OCI-LY7 (cell line): ENCODE measurements around the gene FARSB. TPM values are rescaled to one million over a fixed set of nuclear protein-coding genes. Genes with fewer than 3 reads are reported as not detected.

Source experiments
- BruUV-seq: library from RNA; stranded (reverse); fragments of 400-500 nt; replicated peaks from 2 replicates; lab custom pipeline; 2021; lab: Mats Ljungman, UMichigan
- CTCF ChIA-PET: fragments of 300-600 bp; sonication (Branson Sonifier 250); formaldehyde crosslinking; loops from one replicate; lab custom pipeline; 2022; ENCODE audit warnings: antibody characterized with exemption; ENCODE audit not compliant: unreplicated experiment; lab: Charles Lee
- POLR2A ChIA-PET: fragments of 300-600 bp; sonication (Branson Sonifier 250); formaldehyde crosslinking; loops from one replicate; lab custom pipeline; 2022; ENCODE audit warnings: antibody characterized with exemption; lab: Charles Lee
- DNase-seq: peaks from one replicate; pipeline ENCODE4 v3.0.0-alpha.2; 2015; ENCODE audit warnings: low spot score
- H2AFZ ChIP-seq: fragments of 200-600 bp; sonication (generic), shearing (Covaris generic); 2 replicates; pipeline ENCODE4 v1.6.1; 2014; ENCODE audit warnings: mild to moderate bottlenecking, antibody characterized with exemption, low read length, moderate library complexity
- H3K27ac ChIP-seq: fragments of 200-600 bp; sonication (generic); 2 replicates; pipeline ENCODE4 v1.5.1; 2014; ENCODE audit warnings: mixed run types, low read depth, mild to moderate bottlenecking, moderate library complexity, low read length, inconsistent platforms; ENCODE audit not compliant: poor library complexity, severe bottlenecking
- H3K36me3 ChIP-seq: fragments of 200-600 bp; sonication (generic); 2 replicates; pipeline ENCODE4 v1.6.1; 2014; ENCODE audit warnings: mild to moderate bottlenecking, antibody characterized with exemption, low read length, moderate library complexity, mixed read lengths; ENCODE audit not compliant: insufficient read depth
- H3K4me1 ChIP-seq: fragments of 200-600 bp; sonication (generic); 2 replicates; pipeline ENCODE4 v1.5.1; 2014; ENCODE audit warnings: mild to moderate bottlenecking, low read length; ENCODE audit not compliant: insufficient read depth, poor library complexity, severe bottlenecking
- H3K4me2 ChIP-seq: fragments of 200-600 bp; sonication (generic); 2 replicates; pipeline ENCODE4 v1.6.1; 2014; ENCODE audit warnings: mild to moderate bottlenecking, low read length
- H3K4me3 ChIP-seq: fragments of 200-600 bp; sonication (generic); 2 replicates; pipeline ENCODE4 v1.5.1; 2014; ENCODE audit warnings: mild to moderate bottlenecking, low read depth, low read length; ENCODE audit not compliant: poor library complexity, severe bottlenecking
- H3K79me2 ChIP-seq: fragments of 200-600 bp; sonication (generic); 2 replicates; pipeline ENCODE4 v1.6.1; 2016; ENCODE audit warnings: low read depth, mild to moderate bottlenecking, low read length, moderate library complexity, mixed read lengths; ENCODE audit not compliant: insufficient read depth
- H3K9me2 ChIP-seq: fragments of 200-600 bp; sonication (generic); 2 replicates; pipeline ENCODE4 v1.6.1; 2016; ENCODE audit warnings: mild to moderate bottlenecking, low read length, mixed read lengths; ENCODE audit not compliant: insufficient read depth
- H3K9me3 ChIP-seq: fragments of 200-600 bp; sonication (generic); 2 replicates; pipeline ENCODE4 v1.6.1; 2014; ENCODE audit warnings: mild to moderate bottlenecking, mixed run types, low read length, mixed read lengths
- H4K20me1 ChIP-seq: fragments of 200-600 bp; sonication (generic); 2 replicates; pipeline ENCODE4 v1.6.1; 2014; ENCODE audit warnings: mild to moderate bottlenecking, antibody characterized with exemption, low read length, moderate library complexity, mixed read lengths; ENCODE audit not compliant: insufficient read depth
- EZH2phosphoT487 ChIP-seq: fragments of 200-600 bp; sonication (generic); IDR thresholded peaks from 2 replicates; pipeline ENCODE4 v1.6.1; 2018; ENCODE audit warnings: low read depth, borderline replicate concordance, mild to moderate bottlenecking, mixed run types, antibody characterized with exemption, low read length, moderate library complexity, mixed read lengths
- intact Hi-C: fragments of 100-400 bp; cut with micrococcal nuclease; formaldehyde crosslinking; loops from one replicate; pipeline ENCODE4 v1.10.0; 2022; ENCODE audit not compliant: unreplicated experiment
- total RNA-seq, 2 experiments: library from RNA; depleted of rRNA in 1 of 2; stranded (reverse); fragments of >200 nt in 1 of 2; shearing (Covaris generic) in 1 of 2; gene quantifications; 2 replicates each; pipeline ENCODE4 v1.2.3, GENCODE V29; 2014 to 2022
- TF ChIP-seq, protein P1 (sequence below): fragments of 200-600 bp; sonication (generic); conservative IDR thresholded peaks from 2 replicates; pipeline ENCODE4 v1.5.1; 2014; ENCODE audit warnings: mild to moderate bottlenecking, antibody characterized with exemption, low read length, moderate library complexity, mixed read lengths

The FARSB gene
- total RNA-seq, 2 experiments from 2014 or later, result 24.9 to 46.7 TPM

DNA sequence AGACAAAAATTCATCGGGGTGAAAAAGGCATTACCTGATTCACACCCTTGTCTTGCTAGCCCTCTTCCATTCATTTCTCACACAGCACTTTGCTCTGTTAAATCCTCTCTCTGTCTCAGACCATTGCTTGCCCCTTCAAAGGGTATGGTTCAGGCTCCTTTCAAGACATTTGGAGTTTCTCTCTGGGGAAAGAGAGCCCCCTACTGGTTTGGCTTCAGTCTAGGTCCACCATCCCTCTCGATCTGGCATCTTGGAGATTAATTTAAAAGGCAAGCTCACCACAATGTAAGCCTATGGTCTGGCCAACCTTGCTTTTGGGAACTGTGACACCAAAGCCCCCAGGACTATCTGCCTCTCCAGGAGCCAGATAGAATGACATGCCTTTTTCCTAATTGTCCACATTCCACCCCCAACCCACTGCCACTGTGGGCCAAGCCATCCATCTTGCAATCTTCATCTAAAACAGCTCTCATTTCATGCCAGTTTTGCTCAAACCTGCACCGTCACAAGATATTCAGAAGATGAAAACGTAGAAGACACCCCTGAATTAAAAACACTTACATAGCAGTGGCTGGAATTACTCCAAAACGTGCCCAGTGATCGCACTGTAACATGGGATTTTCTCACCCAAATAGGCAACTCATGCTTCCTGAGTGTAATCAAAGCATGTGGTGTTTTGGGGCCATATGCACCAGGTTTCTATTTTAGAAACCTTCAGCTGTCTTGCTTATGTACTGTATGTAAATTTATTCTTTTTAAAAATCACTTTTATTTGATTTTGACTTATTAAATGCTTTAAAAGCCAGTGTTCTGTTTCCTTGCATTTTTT, 93.9 kb downstream of the FARSB start:
- Histone ChIP-seq H4K20me1 (no peaks in the 10 kb centered on the region), H3K79me2 (no peaks in the 10 kb centered on the region), H3K9me2 (no peaks in the 10 kb centered on the region), H3K4me3 (no peak overlapping the region), H3K4me2 (no peak overlapping the region), H3K36me3 (peaks cover 22% of the 10 kb centered on the region), H3K4me1 (no peaks in the 10 kb centered on the region), H2AFZ (no peak overlapping the region), H3K9me3 (no peaks in the 10 kb centered on the region), H3K27ac (no peak overlapping the region)
- intact Hi-C loops, result loop anchor here (5.0 kb wide), 2 partner anchors 245 to 505 kb away; no protein-coding TSS in a partner anchor
- ChIA-PET CTCF (no interaction called here), POLR2A (interaction anchor here (1.2 to 1.5 kb wide), 2 partner anchors 9 to 17 kb away, joined by 3 to 9 read pairs; no protein-coding TSS in a partner anchor)
- DNase-seq, result peak; percentile 38
- BruUV-seq, result TSS peak; percentile 16
- TF ChIP-seq, protein P1, sequence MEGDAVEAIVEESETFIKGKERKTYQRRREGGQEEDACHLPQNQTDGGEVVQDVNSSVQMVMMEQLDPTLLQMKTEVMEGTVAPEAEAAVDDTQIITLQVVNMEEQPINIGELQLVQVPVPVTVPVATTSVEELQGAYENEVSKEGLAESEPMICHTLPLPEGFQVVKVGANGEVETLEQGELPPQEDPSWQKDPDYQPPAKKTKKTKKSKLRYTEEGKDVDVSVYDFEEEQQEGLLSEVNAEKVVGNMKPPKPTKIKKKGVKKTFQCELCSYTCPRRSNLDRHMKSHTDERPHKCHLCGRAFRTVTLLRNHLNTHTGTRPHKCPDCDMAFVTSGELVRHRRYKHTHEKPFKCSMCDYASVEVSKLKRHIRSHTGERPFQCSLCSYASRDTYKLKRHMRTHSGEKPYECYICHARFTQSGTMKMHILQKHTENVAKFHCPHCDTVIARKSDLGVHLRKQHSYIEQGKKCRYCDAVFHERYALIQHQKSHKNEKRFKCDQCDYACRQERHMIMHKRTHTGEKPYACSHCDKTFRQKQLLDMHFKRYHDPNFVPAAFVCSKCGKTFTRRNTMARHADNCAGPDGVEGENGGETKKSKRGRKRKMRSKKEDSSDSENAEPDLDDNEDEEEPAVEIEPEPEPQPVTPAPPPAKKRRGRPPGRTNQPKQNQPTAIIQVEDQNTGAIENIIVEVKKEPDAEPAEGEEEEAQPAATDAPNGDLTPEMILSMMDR, result peak; percentile 77
- no peak for TF ChIP-seq EZH2phosphoT487

DNA sequence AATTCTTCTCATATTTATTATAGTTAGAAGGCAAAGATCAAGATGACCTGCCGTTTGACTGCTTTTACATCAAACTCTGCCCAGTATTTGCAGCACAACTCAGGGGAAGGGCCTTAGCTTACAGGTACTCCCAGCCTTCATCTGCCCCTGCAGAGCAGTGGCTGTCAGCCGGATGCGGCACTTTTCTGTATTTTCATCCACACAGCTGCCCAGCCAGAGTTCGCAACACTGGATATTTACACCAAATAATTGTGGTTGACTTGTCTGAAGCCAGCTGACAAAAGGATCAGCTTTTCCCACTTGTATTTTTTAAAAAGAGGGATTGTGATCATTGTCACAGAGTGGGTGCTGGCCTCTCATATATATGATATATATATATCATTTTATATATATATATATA, 94.7 kb downstream of the FARSB start:
- no peak overlapping the region for H2AFZ ChIP-seq
- ChIA-PET CTCF (no interaction called here), POLR2A (interaction anchor here (1.2 to 1.6 kb wide), 3 partner anchors 10 to 493 kb away, joined by 3 to 9 read pairs (median 3); no protein-coding TSS in a partner anchor)
- BruUV-seq, result no TSS peak
- no peaks in the 10 kb centered on the region for H3K4me1 ChIP-seq
- DNase-seq, result no peak
- H3K4me2 ChIP-seq, result no peak overlapping the region
- H3K9me2 ChIP-seq, result no peaks in the 10 kb centered on the region
- H3K36me3 ChIP-seq, result peaks cover 13% of the 10 kb centered on the region; the same call in 1 of the 2 replicates
- no peak overlapping the region for H3K4me3 ChIP-seq
- no peaks in the 10 kb centered on the region for H3K9me3 ChIP-seq
- no peaks in the 10 kb centered on the region for H4K20me1 ChIP-seq
- H3K79me2 ChIP-seq, result no peaks in the 10 kb centered on the region
- H3K27ac ChIP-seq, result no peak overlapping the region
- TF ChIP-seq, protein P1, result no peak
- TF ChIP-seq EZH2phosphoT487, result no peak
- intact Hi-C loops, result loop anchor here (5.0 kb wide), 2 partner anchors 244 to 504 kb away; no protein-coding TSS in a partner anchor

DNA sequence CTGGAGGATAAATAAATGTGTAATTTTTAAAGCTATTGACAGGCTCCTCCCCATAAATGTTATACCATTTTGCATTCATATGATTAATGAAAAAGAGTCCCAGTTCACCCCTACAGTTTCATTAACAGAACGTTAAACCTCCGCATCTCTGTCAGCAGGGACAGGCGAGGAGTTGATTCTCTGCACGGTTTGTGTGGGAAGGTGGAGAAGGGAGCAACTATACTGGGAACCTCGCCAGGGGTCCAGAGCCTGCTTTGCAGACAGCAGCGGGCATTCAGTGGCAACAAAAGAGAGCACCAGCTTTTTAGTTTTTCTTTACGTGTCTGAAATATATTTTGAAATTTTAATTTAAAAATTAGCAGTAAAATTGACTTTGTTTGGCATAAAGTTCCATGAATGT, 101.4 kb downstream of the FARSB start:
- no peaks in the 10 kb centered on the region for H3K9me3 ChIP-seq
- no peak overlapping the region for H3K4me3 ChIP-seq
- H3K9me2 ChIP-seq, result no peaks in the 10 kb centered on the region
- no peaks in the 10 kb centered on the region for H4K20me1 ChIP-seq
- ChIA-PET CTCF (no interaction called here), POLR2A (no interaction called here)
- TF ChIP-seq EZH2phosphoT487, result no peak
- TF ChIP-seq, protein P1, result no peak
- no peak overlapping the region for H2AFZ ChIP-seq
- H3K4me2 ChIP-seq, result no peak overlapping the region
- no TSS peak for BruUV-seq
- no peak overlapping the region for H3K27ac ChIP-seq
- no peaks in the 10 kb centered on the region for H3K36me3 ChIP-seq
- H3K4me1 ChIP-seq, result no peaks in the 10 kb centered on the region
- no peak for DNase-seq
- intact Hi-C loops, result no loop called here
- H3K79me2 ChIP-seq, result no peaks in the 10 kb centered on the region
